ENCODE data around the gene ISCU. TPM values are rescaled to one million over a fixed set of nuclear protein-coding genes. Genes with fewer than 3 reads are reported as not detected.

Gene ISCU
- total RNA-seq, 4 donors from 2014 or later = 229 to 512 (median 248) TPM

DNA sequence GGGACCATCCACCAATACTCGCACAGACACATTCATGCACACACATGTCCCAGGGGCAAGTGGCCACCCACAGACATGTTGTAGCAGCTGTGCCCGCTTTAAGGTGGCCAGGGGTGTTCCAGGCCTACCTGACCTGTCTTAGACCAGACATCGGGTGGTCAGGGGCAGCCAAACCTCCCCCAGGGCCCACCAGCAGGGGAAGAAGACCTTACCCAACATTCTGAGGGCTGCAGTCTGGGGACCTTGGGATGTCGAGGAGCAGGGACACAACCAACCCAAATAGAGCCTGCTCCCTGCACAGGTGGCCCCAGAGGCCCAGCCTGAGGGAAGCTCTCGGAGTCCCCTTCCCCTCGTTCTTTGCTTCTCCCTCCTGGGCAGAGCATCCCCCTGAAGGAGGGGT is 37.1 kb downstream of the ISCU start:
- no peaks in the 10 kb centered on the region for H3K4me1 ChIP-seq
- no peak for TF ChIP-seq POLR2A (IDR thresholded peaks at IDR 0.05)
- TF ChIP-seq, protein P1, sequence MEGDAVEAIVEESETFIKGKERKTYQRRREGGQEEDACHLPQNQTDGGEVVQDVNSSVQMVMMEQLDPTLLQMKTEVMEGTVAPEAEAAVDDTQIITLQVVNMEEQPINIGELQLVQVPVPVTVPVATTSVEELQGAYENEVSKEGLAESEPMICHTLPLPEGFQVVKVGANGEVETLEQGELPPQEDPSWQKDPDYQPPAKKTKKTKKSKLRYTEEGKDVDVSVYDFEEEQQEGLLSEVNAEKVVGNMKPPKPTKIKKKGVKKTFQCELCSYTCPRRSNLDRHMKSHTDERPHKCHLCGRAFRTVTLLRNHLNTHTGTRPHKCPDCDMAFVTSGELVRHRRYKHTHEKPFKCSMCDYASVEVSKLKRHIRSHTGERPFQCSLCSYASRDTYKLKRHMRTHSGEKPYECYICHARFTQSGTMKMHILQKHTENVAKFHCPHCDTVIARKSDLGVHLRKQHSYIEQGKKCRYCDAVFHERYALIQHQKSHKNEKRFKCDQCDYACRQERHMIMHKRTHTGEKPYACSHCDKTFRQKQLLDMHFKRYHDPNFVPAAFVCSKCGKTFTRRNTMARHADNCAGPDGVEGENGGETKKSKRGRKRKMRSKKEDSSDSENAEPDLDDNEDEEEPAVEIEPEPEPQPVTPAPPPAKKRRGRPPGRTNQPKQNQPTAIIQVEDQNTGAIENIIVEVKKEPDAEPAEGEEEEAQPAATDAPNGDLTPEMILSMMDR (IDR thresholded peaks at IDR 0.05) = no peak
- no peak for DNase-seq
- H3K27ac ChIP-seq = no peak overlapping the region
- no peaks in the 10 kb centered on the region for H3K27me3 ChIP-seq
- no peaks in the 10 kb centered on the region for H3K9me3 ChIP-seq
- H3K36me3 ChIP-seq = no peaks in the 10 kb centered on the region
- WGBS, 2 donors = 73 to 80% methylated on average over 4 to 5 of the region's 6 CpGs
- no peak overlapping the region for H3K4me3 ChIP-seq (replicated peaks in 1 of 3)
- intact Hi-C loops (cut with DNase I) = no loop called here

DNA sequence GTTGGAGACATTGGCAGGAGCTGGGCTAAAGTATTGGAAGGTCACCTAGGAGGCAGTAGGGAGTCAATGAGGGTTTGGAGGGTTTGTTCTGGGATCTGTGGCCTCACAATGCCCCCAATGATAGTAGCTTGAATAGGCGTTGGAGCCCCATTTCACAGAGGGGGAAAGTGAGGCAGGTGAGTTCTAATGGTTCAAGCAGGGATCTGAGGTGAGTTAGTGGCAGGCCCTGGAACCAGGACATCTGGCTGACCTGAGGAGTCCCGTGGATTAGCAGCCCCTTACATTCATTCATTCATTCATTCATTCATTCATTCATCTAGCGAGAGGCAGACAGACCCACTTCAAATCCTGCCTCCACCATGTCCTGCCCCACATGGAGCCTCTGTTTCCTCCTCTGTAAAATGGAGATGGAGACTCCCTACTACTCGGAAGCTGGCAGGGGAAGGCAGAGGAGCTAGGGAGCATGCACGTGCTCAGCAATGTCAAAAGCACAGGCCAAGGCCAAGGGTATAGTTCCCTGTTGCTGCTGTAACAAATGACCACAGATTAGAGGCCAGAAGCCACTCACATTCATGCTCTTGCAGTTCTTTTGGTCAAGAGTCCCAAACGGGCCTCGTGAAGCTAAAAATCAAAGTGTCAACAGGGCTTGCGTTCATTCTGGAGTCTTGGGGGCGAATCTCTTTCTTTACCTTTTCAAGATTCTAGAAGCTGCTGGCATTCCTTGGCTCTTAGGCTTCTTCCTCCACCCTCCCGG is 37.7 kb downstream of the ISCU start:
- Histone ChIP-seq H3K27ac (no peak overlapping the region), H3K27me3 (no peaks in the 10 kb centered on the region), H3K36me3 (no peaks in the 10 kb centered on the region), H3K4me1 (no peaks in the 10 kb centered on the region), H3K4me3 (replicated peaks in 1 of 3) (no peak overlapping the region), H3K9me3 (no peaks in the 10 kb centered on the region)
- intact Hi-C loops (cut with DNase I) = no loop called here
- WGBS, 2 donors = 80 to 84% methylated on average over 10 of the region's 10 CpGs
- no peak for DNase-seq
- no peak for TF ChIP-seq POLR2A (IDR thresholded peaks at IDR 0.05)
- TF ChIP-seq, protein P1 (IDR thresholded peaks at IDR 0.05) = no peak

DNA sequence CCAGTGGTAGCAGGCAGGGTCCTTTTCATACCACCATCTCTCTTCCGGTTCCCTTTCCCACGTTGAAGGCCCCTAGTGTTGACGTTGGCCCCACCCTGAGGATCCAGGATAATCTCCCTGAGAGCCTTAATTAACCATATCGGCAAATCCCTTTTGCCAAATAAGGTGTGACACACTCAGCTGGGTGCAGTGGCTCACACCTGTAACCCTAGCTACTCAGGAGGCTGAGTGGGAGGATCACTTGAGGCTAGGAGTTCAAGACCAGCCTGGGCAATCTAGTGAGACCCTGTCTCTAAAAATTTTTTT is 38.3 kb downstream of the ISCU start:
- no peaks in the 10 kb centered on the region for H3K4me1 ChIP-seq
- intact Hi-C loops (cut with DNase I) = no loop called here
- H3K9me3 ChIP-seq = no peaks in the 10 kb centered on the region
- H3K4me3 ChIP-seq (replicated peaks in 1 of 3) = no peak overlapping the region
- H3K27me3 ChIP-seq = no peaks in the 10 kb centered on the region
- TF ChIP-seq POLR2A (IDR thresholded peaks at IDR 0.05) = no peak
- TF ChIP-seq, protein P1 (IDR thresholded peaks at IDR 0.05) = no peak
- no peak overlapping the region for H3K27ac ChIP-seq
- H3K36me3 ChIP-seq = no peaks in the 10 kb centered on the region
- WGBS, 2 donors = 64 to 70% methylated on average over 4 of the region's 4 CpGs
- DNase-seq = no peak

DNA sequence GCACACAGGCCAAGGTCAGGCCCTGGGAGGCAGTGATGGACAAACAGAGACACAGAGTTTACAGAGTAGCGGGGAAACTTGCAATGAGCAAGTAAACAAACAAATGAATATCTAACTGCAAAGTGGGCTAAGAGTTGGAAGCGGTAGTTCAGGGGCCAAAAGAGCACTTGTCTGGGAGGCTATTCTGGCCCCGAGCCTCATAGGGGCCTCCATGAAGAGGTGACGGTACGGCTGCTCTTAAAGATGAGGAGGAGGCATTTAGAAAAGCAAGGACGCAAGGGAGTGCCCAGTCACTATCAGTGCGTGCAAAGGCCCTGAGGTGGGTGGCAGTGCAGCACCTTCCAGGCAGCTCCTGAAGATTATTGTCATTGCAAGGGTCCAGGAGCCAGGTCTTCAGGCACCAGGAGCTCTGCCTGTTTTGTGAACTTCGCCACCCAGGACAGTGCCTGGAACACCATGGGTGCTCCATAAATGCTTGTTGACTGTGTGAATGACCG is 39.9 kb downstream of the ISCU start:
- Histone ChIP-seq H3K27ac (no peak overlapping the region), H3K4me1 (no peaks in the 10 kb centered on the region), H3K27me3 (no peaks in the 10 kb centered on the region), H3K4me3 (replicated peaks in 1 of 3) (no peak overlapping the region), H3K9me3 (no peaks in the 10 kb centered on the region), H3K36me3 (no peaks in the 10 kb centered on the region)
- WGBS, 2 donors = 94 to 95% methylated on average over 9 of the region's 9 CpGs
- intact Hi-C loops (cut with DNase I) = no loop called here
- no peak for TF ChIP-seq POLR2A (IDR thresholded peaks at IDR 0.05)
- TF ChIP-seq, protein P1 (IDR thresholded peaks at IDR 0.05) = no peak
- DNase-seq = no peak

DNA sequence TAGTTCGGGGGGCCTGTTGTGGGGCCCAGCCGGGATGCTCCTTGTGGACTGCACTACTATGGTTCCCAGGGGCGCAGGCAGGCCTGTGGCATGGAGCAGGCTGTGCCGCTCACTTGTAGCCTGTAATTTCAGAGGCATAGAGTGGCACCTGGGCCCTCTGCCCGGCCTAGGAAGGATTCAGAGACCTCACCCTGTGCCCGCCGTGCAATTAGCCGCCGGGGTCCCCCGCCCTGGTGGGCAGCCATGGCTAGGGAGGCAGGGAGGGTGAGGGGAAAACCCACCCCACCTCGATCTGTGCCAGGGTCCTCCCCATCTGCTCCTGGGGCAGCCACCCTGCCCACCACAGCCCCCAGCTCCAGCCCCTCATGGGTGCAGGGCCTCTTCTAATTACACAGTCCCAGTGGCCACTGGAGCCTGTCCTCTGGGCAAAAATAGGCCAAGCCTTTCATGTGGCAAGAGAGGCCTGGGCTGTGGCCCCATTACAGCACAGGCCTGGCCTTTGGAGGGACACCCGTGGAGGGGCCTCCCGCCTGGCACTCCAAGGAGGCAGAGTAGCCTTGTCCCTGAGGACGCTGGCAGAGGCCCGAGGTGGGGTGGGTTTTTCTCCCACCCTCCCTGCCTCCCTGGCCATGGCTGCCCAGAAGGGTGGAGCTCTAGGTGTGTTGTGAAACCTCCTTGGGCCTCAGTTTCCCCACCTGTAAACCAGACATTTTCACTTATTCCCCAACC is 40.7 kb downstream of the ISCU start:
- no peak for DNase-seq
- Histone ChIP-seq H3K4me3 (replicated peaks in 1 of 3) (no peak overlapping the region), H3K27ac (no peak overlapping the region), H3K9me3 (no peaks in the 10 kb centered on the region), H3K36me3 (no peaks in the 10 kb centered on the region), H3K4me1 (no peaks in the 10 kb centered on the region), H3K27me3 (no peaks in the 10 kb centered on the region)
- WGBS, 2 donors = 76 to 87% methylated on average over 5 to 13 of the region's 15 CpGs
- intact Hi-C loops (cut with DNase I) = no loop called here
- TF ChIP-seq POLR2A (IDR thresholded peaks at IDR 0.05) = no peak
- TF ChIP-seq, protein P1 (IDR thresholded peaks at IDR 0.05) = no peak

Measured in thyroid gland (tissue), 4 donors.